ENCODE measurements around the gene FRMPD4. TPM values are rescaled to one million over a fixed set of nuclear protein-coding genes. Genes with fewer than 3 reads are reported as not detected.
"Not testable (repeated sequence)": the region's sequence is repeated elsewhere in the genome, so short reads cannot be mapped to it uniquely, and the experiment has no call there.

FRMPD4 gene
- total RNA-seq, 1 donor from 2014 or later, result not detected

GRCh38 chrX:12446342-12447075 is 308.2 kb downstream of the FRMPD4 start:
- no peak for DNase-seq

DNA sequence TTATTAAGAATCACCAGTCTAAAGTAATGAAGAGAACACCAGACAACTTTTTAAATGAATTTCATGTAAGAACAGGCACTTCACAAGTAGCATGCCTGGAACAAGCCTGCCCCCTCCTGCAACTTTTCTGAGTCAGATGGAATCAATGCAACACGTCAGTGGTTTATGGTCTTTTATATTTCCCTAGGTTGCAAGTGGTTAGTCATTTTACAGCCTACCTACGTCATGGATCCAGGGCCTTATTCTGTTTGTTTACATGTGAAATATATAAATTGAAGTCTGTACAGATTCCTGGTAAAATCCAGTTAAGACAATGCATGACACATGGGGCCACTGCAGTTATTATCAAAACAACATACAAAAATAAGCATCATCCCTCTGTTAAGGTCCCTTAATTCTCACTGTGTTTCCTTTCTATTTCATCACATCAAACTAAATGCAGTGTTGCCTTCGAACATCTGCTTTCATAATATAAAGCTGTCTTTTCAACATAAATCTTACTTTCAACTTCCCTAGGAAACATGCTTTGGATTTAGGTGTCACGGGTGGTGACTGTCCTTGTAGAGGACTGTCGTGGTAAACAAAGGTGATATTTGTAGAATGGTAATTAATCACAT is 309.3 kb downstream of the FRMPD4 start:
- DNase-seq, result peak; percentile 58

GRCh38 chrX:12452268-12452667 is 314.0 kb downstream of the FRMPD4 start:
- DNase-seq, result no peak

- DNase-seq, result no peak
Observed at GRCh38 chrX:12460929-12461328, 322.7 kb downstream of the FRMPD4 start.

DNA sequence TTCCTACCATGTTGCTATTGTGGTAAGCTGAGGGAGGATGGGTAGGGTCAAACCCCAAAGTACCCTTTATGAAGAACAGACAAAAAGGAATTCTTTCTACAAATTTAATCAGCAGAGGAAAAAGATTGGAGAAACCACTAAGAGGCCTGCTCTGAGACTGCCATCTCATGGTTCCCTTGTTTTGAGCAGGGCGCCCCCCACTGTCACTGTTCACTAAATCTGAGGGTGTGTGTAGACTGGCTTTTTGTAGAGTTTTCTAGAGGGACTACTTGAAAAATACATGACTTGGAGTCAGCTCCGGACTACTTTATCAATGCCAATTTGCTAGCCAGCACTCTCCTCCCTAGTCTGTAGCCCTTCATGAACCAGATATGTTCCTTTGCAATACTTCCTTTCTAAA is 324.8 kb downstream of the FRMPD4 start:
- DNase-seq, result no peak

DNA sequence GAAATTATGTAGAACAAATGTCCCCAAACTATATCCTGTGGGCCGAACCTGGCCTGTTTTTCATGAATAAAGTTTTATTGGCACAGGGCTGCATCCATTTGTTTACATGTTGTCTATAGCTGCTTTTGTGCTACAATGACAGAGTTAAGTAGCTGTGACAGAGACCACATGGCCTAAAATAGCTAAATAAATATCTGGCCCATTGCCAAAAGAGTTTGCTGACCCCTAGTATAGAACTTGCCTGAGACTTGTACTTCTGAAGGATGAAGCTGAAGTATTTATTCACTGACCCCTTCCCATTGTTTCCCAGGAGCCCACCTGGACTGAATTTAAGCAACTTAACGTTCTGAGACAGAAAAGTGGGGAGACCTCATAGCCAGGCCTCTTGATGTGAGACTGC is 325.6 kb downstream of the FRMPD4 start:
- no peak for DNase-seq

DNA sequence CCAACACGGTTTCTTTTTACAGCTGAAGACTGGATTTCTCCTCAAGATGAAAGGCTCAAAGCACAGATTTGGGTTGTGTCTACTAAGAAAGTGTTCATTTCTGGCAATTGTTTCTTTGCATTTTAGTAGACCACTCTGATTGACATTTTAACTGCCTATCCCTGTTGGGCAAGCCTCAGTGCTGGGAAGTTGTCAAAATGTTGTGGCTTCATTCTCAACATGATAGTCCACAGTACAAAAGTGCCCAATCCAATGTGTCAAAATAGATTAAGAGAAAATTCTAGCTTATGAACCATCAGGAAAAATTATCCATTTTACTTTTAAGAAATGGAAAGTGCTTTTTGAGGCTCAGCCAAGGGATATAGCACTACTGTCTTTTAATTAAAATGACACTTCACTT is 329.0 kb downstream of the FRMPD4 start:
- DNase-seq, result no peak

DNA sequence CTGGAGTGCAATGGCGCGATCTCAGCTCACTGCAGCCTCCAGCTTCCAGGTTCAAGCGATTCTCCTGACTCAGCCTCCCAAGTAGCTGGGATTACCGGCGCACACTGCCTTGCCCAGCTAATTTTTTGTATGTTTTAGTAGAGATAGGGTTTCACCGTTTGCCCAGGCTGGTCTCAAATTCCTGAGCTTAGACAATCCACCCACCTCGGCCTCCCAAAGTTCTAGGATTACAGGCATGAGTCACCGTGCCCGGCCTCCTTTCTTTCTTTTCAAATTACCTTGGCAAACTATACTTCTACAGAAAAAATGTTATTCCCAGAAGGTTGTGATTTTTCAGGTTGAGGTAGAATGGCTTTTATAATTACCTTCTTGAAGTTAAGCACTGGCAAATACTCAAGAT is 331.0 kb downstream of the FRMPD4 start:
- no peak for DNase-seq

DNA sequence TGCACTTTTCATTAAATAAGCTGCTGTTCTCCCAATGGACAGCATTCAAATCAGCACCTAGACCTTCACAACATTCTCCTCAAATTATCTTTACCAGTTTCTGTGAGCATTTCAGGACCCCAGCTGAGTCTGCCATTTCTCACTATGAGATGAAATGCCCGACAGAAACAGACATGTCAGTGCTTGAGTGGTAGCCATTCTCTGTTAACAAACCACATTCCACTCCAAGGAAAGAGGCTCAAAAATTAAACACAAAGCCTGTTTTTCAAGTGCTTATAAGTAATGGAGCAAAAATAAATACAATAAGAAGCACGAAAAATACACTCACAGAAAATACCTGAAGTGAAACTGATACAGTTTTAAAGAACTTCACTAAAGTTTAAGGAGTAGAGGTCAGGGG is 332.8 kb downstream of the FRMPD4 start:
- DNase-seq, result no peak

DNA sequence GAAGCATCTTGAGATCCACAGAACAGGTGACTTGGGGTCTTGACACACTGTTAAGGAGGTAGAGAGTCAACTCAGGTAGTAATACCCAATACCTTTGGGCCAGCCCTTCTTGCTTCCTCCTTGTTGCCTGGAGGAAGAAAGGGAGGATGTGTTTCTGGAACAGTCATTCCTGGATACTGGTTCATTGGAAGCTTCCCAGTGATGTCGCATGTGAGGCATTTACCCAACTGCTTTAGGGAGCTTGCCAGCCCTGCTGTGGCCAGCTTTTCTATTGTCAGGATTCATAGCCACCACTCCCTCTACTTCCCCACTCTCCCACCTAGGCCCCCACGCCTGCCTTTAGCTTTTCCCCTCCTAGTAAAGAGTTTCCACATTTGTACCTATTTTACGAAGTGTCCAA is 342.7 kb downstream of the FRMPD4 start:
- no peak for DNase-seq

DNA sequence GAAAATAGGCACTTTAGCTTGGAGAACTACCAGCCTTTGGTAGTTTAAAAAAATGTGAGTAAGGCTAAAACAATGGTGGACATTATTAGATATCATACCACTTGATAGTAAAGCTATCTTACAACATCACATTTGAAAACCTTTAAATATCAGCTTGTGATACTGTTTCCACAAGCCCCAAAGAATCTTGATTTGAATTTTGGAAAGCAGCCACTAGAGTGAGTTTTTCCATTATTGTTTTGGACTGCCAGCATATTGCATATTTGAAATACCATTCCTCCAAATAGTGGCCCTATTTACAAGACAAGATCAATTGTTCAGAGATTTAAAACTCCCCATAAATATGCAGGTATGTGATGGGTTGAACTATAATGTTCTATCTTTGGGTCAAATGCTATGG is 349.9 kb downstream of the FRMPD4 start:
- DNase-seq, result no peak

DNA sequence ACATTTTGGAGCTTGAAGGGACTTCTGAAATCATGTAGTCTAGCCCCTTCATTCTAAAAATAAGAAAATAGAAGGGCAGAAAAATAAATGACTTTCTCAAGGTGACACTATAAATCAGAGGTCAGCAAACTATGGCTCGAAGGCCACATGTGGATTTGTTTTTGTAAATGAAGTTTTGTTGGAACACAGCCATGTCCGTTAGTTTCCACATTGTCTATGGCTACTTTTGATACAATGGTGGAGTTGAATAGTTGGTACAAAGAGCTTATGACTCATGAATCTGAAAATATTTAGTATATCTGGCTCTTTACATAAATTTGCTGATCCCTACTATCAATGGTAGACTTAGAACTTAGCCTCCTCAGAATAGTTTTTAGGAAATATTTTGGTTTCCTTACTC is 350.5 kb downstream of the FRMPD4 start:
- peak; percentile 20 for DNase-seq

GRCh38 chrX:12489341-12489740 is 351.1 kb downstream of the FRMPD4 start:
- DNase-seq, result no peak

DNA sequence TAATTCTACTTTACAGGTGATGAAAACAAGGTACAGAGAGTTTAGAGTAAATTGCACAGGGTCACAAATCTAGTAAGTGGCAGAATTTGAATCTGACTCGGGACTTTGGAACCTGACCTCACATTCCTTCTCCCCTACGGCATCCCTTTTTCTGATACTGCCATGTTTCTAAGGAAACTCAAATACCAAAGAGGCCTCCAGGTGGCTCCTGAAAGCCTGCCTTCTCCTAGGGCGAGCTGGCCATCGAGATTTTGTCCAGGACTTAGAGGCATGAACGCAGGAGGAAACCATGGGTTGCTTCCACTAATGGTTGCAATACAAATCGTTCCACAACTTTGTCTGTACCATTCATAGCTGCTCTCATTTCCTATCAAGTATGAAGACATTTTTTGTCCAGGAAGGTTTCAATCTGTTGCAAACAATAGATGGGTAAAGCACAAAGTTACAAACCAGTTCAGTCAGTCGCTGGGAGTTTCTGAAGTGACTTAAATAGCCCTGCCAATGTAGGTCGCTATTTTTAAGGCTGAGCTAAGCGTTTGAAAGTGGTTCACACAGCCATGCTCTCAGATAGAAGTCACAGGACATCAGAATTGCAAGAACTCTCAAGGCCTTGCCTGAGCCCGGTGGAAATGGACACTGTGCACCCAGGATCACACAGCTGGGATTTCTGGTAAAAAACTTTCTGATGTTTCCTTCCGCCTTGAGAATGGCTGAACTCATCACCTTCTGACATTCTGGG is 356.3 kb downstream of the FRMPD4 start:
- DNase-seq, result no peak

DNA sequence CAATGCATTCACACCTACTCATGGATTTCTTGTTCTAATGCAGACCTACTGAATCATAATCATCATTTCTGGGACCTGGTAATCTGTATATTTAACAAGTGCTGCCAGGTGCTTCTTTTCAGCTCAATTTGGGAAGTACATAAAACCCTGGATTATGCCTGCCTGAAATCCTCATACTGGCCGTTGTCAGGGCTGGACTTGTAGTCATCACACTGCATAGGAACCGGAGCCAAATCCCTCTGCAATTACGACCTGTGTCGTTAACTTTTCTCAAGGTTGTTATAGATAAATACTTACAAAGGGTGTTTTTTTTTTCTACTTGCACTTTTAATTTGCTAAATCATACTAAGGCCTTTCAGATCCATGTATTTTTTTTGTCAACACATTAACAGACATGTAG is 358.1 kb downstream of the FRMPD4 start:
- no peak for DNase-seq

DNA sequence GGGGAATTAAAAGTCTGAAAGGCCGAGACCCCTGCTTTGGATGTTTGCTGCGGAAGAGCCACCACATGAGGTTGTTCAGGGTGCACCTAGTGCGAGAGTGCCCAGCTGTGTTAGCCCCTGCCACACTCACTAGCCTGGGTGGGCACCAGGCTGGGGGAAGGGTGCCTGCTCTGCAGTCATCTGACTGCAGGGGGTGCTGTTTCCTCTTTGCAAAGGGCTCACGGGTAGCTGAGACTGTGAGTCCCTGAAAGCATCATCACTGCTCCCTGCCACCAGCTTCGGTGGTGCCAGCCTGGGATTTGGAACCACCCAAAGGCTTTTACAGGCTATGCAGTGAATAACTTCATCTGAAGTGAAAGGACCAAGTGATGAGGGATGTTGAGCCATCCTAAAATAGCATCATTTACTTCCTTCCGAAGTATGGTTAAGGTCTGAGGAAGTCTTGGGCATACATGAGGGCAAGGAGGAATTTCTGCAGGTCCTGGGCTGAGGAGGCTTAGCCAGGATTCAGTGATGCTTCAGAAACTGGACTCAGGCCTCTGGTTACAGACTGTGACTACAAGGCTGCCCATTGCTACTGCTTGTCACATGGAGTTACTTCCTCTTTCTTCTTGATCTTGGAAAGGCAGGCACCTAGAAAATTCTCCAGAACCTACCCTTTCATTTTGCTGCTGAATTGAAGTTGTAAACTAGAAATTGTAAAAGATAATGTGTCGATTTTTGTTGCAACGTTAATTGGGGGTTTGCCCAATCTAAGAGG is 359.7 kb downstream of the FRMPD4 start:
- DNase-seq, result no peak

DNA sequence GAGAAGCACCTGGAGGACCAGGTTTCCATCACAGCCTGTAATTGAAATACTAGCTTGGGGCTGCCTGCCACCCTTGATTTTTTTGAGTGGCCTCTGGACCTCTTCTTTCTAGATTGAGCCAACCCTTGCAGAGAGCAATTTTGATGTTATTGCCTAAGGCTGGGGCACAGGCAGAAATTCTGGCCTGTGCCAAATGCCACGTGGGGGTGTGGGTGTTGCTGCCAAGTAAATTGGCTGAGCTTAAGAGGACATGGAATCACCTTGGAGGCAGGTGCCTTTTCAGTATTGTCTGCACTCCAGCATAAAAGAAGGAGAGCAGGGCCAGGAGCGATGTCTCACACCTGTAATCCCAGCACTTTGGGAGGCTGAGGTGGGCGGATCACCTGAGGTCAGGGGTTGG is 366.9 kb downstream of the FRMPD4 start:
- DNase-seq, result no peak

DNA sequence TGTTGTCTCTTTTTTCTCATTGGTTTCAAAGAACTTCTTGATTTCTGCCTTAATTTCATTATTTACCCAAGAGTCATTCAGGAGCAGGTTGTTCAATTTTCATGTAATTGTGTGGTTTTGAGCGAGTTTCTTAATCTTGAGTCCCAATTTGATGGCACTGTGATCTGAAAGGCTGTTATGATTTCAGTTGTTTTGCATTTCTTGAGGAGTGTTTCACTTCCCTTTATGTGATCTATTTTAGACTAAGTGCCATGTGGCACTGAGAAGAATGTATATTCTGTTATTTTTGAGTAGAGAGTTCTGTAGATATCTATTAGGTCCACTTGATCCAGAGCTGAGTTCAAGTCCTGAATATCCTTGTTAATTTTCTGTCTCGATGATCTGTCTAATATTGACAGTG is 377.1 kb downstream of the FRMPD4 start:
- DNase-seq, result not testable (repeated sequence)

- no peak for DNase-seq
Observed at GRCh38 chrX:12526306-12526705, 388.0 kb downstream of the FRMPD4 start.

GRCh38 chrX:12538096-12538495 is 399.8 kb downstream of the FRMPD4 start:
- DNase-seq, result not testable (repeated sequence)

- DNase-seq, result not testable (repeated sequence)
Observed at GRCh38 chrX:12542251-12542650, 404.0 kb downstream of the FRMPD4 start.

DNA sequence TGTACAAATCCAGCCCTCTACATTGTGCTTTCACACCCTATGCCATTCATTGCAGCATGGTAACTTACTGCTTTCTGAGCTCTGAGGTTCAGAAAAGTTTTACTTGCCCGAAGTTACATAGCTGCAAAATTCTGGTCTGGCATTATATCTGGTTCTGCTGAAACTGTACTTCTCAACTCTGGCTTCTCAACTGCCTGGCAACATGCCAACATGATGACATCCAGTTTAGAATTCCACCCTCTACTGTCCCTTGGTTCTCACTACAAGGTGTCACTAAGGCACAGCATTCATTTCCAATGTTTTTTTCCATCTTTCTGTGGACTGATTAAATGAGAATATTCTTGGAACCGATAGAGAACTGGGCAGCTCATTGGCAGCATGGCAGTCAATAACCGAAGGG is 410.1 kb downstream of the FRMPD4 start:
- no peak for DNase-seq

- DNase-seq, result peak; percentile 44
Observed at GRCh38 chrX:12548746-12549145, 410.5 kb downstream of the FRMPD4 start.
